CD4-positive, alpha-beta T cell (primary cell): ENCODE results near the gene SMC5. TPM values are rescaled to one million over a fixed set of nuclear protein-coding genes. Genes with fewer than 3 reads are reported as not detected.

Experiments
- ATAC-seq: fragments of 200-7000 bp; cut with Tn5 transposase; one replicate; pipeline ENCODE4 v1.10.0; 2022; ENCODE audit warnings: mild to moderate bottlenecking; ENCODE audit not compliant: poor library complexity
- CTCF ChIA-PET: fragments of 350-600 bp; sonication (Branson Sonifier 250); formaldehyde crosslinking; loops from one replicate; lab custom pipeline; 2021; ENCODE audit warnings: antibody characterized with exemption, inconsistent platforms; lab: Charles Lee
- POLR2A ChIA-PET: fragments of 350-600 bp; sonication (Branson Sonifier 250); formaldehyde crosslinking; loops from one replicate; lab custom pipeline; 2021; ENCODE audit warnings: antibody characterized with exemption, inconsistent platforms; lab: Charles Lee
- DNase-seq, 14 experiments: peaks; one replicate each; pipeline ENCODE4 v3.0.0-alpha.2; 2013 to 2020; ENCODE audit warnings: mixed read lengths in 2 of 14
- H3K27ac ChIP-seq, 2 donors: one replicate each; pipeline versions ENCODE4 v1.5.1 to v1.7.0; 2013; ENCODE audit warnings: low read length in 2 of 2, low read depth in 1 of 2, mild to moderate bottlenecking in 1 of 2
- H3K27me3 ChIP-seq, 2 experiments: 1 replicate in 1 of 2; 2 replicates in 1 of 2; pipeline versions ENCODE4 v1.6.1 to v1.7.0; 2013; ENCODE audit warnings: low read length in 2 of 2, control low read depth in 1 of 2, mild to moderate bottlenecking in 1 of 2, moderate library complexity in 1 of 2; ENCODE audit not compliant: insufficient read depth in 2 of 2, control insufficient read depth in 1 of 2
- H3K36me3 ChIP-seq: one replicate; pipeline ENCODE4 v1.6.1; 2013; ENCODE audit warnings: low read length, control low read depth; ENCODE audit not compliant: insufficient read depth
- H3K4me1 ChIP-seq: one replicate; pipeline ENCODE4 v1.6.1; 2013; ENCODE audit warnings: low read length, control low read depth; ENCODE audit not compliant: insufficient read depth
- H3K4me3 ChIP-seq: one replicate; pipeline ENCODE4 v1.5.1; 2013; ENCODE audit warnings: mild to moderate bottlenecking, low read length, moderate library complexity
- H3K9me3 ChIP-seq, 2 experiments: 1 replicate in 1 of 2; 2 replicates in 1 of 2; pipeline versions ENCODE4 v1.6.1 to v1.7.0; 2013; ENCODE audit warnings: low read length in 2 of 2, mild to moderate bottlenecking in 2 of 2, control low read depth in 1 of 2, moderate library complexity in 1 of 2; ENCODE audit not compliant: control insufficient read depth in 1 of 2, insufficient read depth in 1 of 2
- H3K27ac Mint-ChIP-seq: one replicate; pipeline ENCODE4 v1.8.0; 2020; ENCODE audit warnings: mixed read lengths
- H3K27me3 Mint-ChIP-seq: one replicate; pipeline ENCODE4 v1.8.0; 2021; ENCODE audit warnings: mixed read lengths
- H3K36me3 Mint-ChIP-seq: one replicate; pipeline ENCODE4 v1.8.0; 2021; ENCODE audit warnings: low read depth, mixed read lengths
- H3K4me1 Mint-ChIP-seq: one replicate; pipeline ENCODE4 v1.8.0; 2021; ENCODE audit warnings: low read depth, mixed read lengths
- H3K4me3 Mint-ChIP-seq: one replicate; pipeline ENCODE4 v1.8.0; 2020; ENCODE audit warnings: mild to moderate bottlenecking, mixed read lengths
- H3K9me3 Mint-ChIP-seq: one replicate; pipeline ENCODE4 v1.8.0; 2020; ENCODE audit warnings: mixed read lengths
- CTCF ChIP-seq: fragments of 200-600 bp; IDR thresholded peaks from one replicate; pipeline ENCODE4 v1.8.0; 2022; ENCODE audit warnings: antibody characterized with exemption, mild to moderate bottlenecking
- intact Hi-C, 2 experiments: fragments of 100-400 bp; cut with DNase I in 1 of 2; cut with micrococcal nuclease in 1 of 2; formaldehyde crosslinking; loops; one replicate each; pipeline versions ENCODE4 v1.15.1 to v1.9.0; 2023 to 2025; cut with DNase I, micrococcal nuclease
- total RNA-seq, 174 experiments: library from RNA in 2 of 174; stranded (reverse) in 2 of 174; gene quantifications; one replicate each; pipeline ENCODE4 v1.2.3 and lab custom pipeline; 2021 to 2026

Gene SMC5
- total RNA-seq, 2 experiments from 2014 or later = 37.7 to 38.1 TPM

- intact Hi-C loops = loop anchor here in 1 of 2 experiments (1.0 kb wide), 1 partner anchor 10 kb away; no protein-coding TSS in a partner anchor
- no peaks in the 10 kb centered on the region for H3K27me3 Mint-ChIP-seq
- ATAC-seq = no peak
- ChIA-PET CTCF (no interaction called here), POLR2A (interaction anchor here (0.8 kb wide), 1 partner anchor 37 kb away, joined by 3 read pairs; no protein-coding TSS in a partner anchor)
- H3K27ac Mint-ChIP-seq = no peak overlapping the region
- peaks cover 9% of the 10 kb centered on the region for H3K4me1 Mint-ChIP-seq
- Histone ChIP-seq H3K27me3 (no peaks in the 10 kb centered on the region), H3K36me3 (peaks cover 20% of the 10 kb centered on the region), H3K4me1 (no peaks in the 10 kb centered on the region), H3K27ac (no peak overlapping the region), H3K4me3 (no peak overlapping the region), H3K9me3 (no peaks in the 10 kb centered on the region)
- no peak for DNase-seq
- H3K4me3 Mint-ChIP-seq = no peak overlapping the region
- peaks cover 37% of the 10 kb centered on the region for H3K36me3 Mint-ChIP-seq
- H3K9me3 Mint-ChIP-seq = no peaks in the 10 kb centered on the region
- TF ChIP-seq CTCF = no peak
These were observed 123.4 kb downstream of the SMC5 start for GRCh38 chr9:70382046-70382708.

GRCh38 chr9:70382709-70383605, 124.2 kb downstream of the SMC5 start:
- no peak for ATAC-seq
- no peaks in the 10 kb centered on the region for H3K27me3 Mint-ChIP-seq
- H3K4me1 Mint-ChIP-seq = peaks cover 16% of the 10 kb centered on the region
- Histone ChIP-seq H3K9me3 (no peaks in the 10 kb centered on the region), H3K4me3 (no peak overlapping the region), H3K4me1 (no peaks in the 10 kb centered on the region), H3K27ac (no peak overlapping the region), H3K36me3 (peaks cover 24% of the 10 kb centered on the region), H3K27me3 (no peaks in the 10 kb centered on the region)
- TF ChIP-seq CTCF = no peak
- no peaks in the 10 kb centered on the region for H3K9me3 Mint-ChIP-seq
- intact Hi-C loops = loop anchor here in 1 of 2 experiments (1.0 kb wide), 1 partner anchor 9 kb away; no protein-coding TSS in a partner anchor
- POLR2A ChIA-PET = interaction anchor here (0.8 kb wide), 1 partner anchor 36 kb away, joined by 3 read pairs; no protein-coding TSS in a partner anchor
- peaks cover 45% of the 10 kb centered on the region for H3K36me3 Mint-ChIP-seq
- DNase-seq = no peak
- CTCF ChIA-PET = interaction anchor here (1.0 kb wide), 1 partner anchor 32 kb away, joined by 4 read pairs; no protein-coding TSS in a partner anchor
- no peak overlapping the region for H3K4me3 Mint-ChIP-seq
- no peak overlapping the region for H3K27ac Mint-ChIP-seq

- H3K4me1 ChIP-seq = peaks cover 10% of the 10 kb centered on the region
- CTCF ChIA-PET = no interaction called here
- peaks cover 40% of the 10 kb centered on the region for H3K4me1 Mint-ChIP-seq
- no peak overlapping the region for H3K27ac Mint-ChIP-seq
- H3K9me3 Mint-ChIP-seq = no peaks in the 10 kb centered on the region
- no peaks in the 10 kb centered on the region for H3K27me3 ChIP-seq
- no peak for DNase-seq
- intact Hi-C loops = no loop called here
- no peak for TF ChIP-seq CTCF
- no peak overlapping the region for H3K4me3 ChIP-seq
- no peak overlapping the region for H3K27ac ChIP-seq
- H3K4me3 Mint-ChIP-seq = no peak overlapping the region
- ATAC-seq = no peak
- no peaks in the 10 kb centered on the region for H3K9me3 ChIP-seq
- H3K36me3 ChIP-seq = peaks cover 24% of the 10 kb centered on the region
- H3K27me3 Mint-ChIP-seq = no peaks in the 10 kb centered on the region
- peaks cover 61% of the 10 kb centered on the region for H3K36me3 Mint-ChIP-seq
- POLR2A ChIA-PET = interaction anchor here (1.4 kb wide), 1 partner anchor 29 kb away, joined by 3 read pairs; no protein-coding TSS in a partner anchor
These were observed 126.6 kb downstream of the SMC5 start for GRCh38 chr9:70385426-70385825.
